ENCODE data around the gene KYAT1. TPM values are rescaled to one million over a fixed set of nuclear protein-coding genes. Genes with fewer than 3 reads are reported as not detected.
"Not testable (repeated sequence)": the region's sequence is repeated elsewhere in the genome, so short reads cannot be mapped to it uniquely, and the experiment has no call there.

The KYAT1 gene
- polyA plus RNA-seq, 1 donor, result 23.0 TPM

DNA sequence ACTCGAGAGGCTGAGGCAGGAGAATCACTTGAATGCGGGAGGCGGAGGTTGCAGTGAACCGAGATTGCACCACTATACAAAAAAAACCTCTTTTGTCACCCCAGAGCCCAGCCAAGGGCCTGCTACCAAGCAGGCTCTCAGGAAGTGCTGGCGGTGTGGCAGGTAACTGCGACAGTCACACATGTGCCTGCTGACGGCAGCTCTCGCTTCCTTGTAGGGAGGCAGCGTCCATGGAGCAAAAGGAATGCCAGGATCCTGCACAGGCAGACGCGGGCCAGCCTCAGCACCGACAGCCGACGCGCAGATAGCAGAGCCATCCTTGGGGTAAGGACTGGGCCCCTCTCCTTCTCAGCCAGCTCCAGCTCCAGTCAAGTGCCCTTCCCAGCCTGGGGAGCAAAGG is 4.0 kb upstream of the KYAT1 start:
- no peak for DNase-seq

DNA sequence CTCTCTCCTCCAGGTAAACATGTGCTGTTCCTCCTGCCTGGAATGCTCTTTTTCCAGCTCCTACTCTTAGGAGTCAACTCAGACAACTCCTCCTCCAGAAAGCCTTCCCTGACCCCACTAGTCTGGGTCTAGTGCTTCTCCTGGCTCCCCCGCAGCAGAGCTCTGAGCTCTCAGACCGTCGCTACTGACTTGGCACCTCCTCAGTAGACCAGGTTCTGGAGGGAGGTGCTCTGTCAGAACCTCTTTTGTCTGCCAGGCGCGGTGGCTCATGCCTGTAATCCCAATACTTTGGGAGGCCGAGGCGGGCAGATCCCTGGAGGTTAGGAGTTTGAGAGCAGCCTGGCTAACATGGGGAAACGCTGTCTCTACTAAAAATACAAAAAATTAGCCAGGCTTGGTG is 3.6 kb upstream of the KYAT1 start:
- DNase-seq, result no peak

DNA sequence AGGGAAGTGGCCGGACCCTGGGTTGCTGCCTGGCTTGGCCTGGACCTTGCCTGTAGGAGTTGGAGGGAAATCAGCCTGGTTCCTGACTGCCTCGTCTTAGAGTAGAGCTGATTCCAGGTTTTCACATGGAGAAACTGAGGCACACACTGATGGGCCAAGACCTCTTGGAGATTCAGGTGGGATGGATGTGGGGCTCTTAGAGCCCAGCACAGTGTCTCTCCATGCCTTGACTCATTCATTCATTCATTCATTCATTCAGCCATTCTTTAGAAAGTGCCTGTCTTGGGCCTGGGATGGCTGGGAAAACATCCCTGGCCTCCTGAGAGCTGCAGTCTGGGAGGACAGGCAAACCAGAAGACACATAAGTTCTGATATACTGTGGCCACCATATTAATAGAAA is 2.4 kb upstream of the KYAT1 start:
- DNase-seq, result no peak

DNA sequence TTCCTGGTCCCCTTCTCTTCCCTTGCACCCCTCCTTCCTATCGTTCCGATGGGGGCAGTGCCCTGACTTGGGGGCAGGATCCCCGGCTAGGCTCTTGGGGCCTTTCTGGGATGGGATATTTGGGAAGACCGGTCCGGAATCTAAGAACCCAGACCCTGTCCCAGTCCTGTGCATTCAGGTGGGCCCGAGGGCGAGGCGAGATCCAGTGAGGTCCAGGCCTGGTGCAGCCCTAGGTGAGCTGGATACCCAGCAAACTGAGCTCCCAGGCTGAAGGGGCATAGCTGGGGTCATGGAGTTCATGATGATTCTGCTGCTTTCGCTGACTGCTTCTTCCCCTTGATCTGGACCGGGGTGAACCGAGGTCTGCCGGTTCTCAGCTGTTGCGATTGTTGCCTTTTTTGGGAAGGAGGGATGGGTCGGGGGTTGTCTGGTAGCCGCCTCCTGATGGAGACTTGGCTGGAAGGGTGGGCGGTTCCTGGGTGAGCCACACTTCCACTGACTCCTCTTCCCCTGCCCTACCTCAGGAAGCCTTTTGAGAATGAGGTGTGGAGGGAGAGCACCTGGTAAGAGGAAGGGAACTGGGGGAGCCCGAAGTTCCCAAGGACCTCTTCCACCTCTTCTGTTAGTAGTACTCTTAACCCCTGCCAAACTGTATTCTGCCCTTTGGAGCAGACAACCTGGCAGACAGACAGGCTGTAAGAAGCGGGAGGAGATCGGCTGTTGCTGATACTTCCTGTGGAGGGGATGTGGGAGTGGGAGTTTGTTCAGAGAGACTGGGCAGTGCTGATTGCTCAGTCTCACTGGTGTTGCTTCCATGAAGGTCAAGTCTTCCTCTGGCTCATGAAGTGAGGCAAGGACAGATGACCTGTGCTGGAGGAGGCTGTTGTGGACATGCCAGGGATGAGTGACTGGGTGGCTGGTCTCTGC is 1.2 kb upstream of the KYAT1 start:
- DNase-seq, result no peak

DNA sequence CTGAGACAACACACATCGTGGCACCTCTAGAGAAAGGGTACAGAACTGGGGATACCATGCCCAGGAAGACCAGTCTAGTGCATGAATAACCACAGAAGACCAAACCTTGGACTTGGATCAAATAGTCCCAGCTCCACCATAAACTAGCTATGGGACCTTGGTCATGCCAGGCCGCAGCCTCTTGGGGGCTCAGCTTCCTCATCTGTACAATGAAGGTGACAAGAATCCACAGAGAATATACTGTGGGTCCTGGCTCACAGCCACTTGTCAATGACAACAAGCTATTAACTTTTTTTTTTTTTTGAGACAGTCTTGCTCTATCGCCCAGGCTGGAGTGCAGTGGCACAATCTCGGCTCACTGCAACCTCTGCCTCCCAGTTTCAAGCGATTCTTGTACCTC is 3.9 kb downstream of the KYAT1 start:
- no peak for DNase-seq

DNA sequence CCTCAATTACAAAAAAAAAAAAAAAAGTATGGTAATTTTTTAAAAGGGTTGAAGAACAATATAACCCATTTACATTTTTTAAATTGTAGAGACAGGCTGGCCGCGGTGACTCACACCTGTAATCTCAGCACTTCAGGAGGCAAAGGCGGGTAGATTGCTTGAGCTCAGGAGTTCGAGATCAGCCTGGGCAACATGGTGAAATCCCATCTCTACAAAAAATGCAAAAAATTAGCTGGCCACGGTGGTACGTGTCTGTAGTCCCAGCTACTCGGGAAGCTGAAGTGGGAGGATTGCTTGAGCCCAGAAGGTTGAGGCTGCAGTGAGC is 10.8 kb downstream of the KYAT1 start:
- not testable (repeated sequence) for DNase-seq

DNA sequence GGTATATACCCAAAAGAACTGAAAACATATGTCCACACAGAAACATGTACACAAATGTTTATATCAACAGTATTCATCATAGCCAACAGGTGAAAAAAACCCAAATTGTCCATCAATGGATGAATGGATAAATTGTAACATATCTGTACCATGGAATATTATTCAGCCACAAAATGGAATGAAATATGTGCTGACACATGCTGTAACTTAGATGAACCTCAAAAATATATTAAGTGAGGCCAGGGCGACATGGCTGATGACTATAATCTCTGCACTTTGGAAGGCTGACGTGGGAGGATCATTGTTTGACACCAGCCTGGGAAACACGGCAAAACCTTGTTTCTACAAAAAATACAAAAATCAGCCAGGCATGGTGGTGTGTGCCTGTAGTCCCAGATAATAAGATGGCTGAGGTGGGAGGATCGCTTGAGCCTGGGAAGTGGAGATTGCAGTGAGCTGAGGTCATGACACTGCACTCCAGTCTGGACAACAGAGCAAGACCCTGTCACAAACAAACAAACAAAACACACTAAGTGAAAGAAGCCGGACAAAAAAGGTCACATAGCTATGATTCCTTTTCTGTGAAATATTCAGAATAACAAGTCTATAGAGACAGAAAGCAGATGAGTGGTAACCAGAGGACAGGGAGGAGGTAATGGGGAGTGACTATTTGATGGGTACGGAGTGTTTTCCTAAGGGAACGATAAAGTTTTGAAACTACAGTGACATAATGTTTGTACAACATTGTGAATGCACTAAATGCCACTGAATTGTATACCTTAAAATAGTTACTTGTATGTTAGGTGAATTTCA is 11.4 kb downstream of the KYAT1 start:
- DNase-seq, result no peak

DNA sequence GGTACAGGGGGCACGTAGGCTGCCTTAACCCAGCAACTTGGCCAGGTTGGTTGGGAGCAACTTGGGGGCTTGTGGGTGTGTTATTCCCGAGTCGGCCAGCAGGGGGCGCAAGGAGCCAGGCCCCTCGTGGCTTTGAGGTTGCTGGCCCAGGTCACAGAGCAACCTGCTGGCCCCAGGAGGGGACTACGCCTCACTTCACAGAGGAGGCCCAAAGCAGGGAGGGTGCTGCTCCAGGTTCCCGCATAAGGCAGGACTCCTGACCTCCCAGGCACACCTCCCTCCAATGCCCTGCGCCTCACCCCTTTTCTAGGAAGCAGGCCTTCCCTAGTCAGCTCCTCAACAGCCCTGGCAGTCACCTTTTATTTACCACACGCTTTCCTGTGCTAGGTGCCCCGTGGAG is 18.1 kb downstream of the KYAT1 start:
- DNase-seq, result no peak

DNA sequence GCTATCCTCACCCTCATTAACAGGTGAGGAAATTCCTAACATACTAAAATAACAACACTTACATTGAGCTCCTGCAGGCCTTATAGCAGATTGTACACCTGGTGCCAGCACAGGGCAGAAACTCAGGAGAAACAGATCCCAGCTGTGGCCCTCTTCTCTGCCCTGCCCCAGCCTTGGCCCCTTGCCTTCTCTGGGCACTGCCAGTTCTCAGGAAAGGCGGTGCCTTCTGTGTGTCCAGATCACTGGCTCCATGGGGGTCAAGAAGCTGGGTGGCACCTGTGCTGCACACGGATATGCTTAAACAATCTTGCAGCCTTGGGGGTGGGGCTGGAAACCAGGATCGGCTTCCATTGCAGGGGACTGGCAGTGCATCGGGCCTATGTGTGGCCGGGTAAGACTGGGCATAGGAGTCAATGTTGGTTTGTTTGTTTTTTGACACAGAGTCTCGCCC is 19.3 kb downstream of the KYAT1 start:
- no peak for DNase-seq

DNA sequence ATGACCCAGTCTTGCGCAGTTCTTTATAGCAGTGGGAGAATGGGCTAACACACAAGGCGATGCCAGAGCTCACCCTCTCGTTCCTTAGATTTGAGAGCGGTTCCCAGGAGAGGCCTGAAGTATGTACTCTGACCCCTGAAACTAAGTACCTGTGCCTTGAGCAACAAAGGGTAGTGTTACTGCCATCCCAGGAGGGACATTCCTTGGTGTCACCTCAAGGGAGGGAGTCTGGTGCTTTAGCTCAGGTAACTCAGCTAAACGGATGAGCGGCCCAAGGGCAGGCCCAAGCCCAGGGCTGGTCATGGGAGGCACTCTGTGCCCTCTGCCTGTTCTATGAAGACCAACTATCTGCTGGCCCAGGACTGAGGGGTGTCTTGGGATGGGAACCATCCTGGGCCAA is 20.2 kb downstream of the KYAT1 start:
- DNase-seq, result no peak

DNA sequence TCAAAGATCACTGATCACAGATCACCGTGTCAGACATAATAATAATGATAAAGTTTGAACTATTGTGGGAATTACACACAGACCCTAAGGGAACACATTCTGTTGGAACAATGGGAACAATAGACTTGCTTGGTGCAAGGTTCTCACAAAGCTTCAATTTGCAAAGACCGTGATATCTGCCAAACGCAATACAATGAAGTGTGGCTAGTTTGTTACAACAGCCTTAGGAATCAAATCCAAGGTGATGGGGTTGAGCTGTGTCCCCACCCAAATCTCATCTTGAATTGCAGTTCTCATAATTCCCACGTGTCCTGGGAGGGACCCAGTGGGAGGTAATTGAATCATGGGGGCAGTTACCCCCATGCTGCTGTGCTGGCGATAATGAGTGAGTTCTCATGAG is 20.8 kb downstream of the KYAT1 start:
- no peak for DNase-seq

DNA sequence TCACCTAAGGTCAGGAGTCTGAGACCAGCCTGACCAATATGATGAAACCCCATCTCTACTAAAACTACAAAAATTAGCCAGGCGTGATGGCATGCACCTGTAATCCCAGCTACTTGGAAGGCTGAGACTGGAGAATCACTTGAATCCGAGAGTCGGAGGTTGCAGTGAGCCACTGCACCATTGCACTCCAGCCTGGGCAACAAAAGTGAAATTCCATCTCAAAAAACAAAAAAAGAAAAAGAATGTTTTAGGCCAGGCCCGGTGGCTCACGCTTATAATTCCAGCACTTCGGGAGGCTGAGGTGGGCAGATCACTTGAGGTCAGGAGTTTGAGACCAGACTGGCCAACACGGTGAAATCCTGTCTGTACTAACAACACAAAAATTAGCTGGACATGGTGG is 23.3 kb downstream of the KYAT1 start:
- not testable (repeated sequence) for DNase-seq

DNA sequence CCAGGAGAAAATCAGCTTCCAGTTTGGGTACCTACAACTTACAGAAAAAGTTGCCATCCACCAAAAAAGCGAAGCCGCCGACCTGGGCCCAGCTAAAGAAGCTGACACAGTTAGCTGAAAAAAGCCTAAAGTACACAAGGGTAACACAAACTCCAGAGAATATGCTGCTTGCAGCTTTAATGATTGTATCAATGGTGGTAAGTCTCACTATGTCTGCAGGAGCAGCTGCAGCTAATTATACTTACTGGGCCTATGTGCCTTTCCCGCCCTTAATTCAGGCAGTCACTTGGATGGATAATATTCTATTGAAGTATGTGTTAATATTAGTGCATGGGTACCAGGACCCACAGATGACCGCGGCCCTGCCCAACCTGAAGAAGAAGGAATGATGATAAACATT is 27.3 kb downstream of the KYAT1 start:
- not testable (repeated sequence) for DNase-seq

DNA sequence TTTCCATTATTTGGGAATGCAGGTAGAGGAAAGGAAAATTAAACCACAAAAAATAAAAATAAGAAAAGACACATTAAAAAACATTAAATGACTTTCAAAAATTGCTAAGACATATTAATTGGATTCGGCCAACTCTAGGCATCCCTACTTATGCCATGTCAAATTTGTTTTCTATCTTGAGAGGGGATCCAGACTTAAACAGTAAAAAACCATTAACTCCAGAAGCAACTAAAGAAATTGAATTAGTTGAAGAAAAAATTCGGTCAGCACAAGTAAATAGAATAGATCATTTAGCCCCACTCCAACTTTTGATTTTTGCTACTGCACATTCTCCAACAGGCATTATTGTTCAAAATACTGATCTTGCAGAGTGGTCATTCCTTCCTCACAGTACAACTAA is 29.1 kb downstream of the KYAT1 start:
- DNase-seq, result not testable (repeated sequence)

DNA sequence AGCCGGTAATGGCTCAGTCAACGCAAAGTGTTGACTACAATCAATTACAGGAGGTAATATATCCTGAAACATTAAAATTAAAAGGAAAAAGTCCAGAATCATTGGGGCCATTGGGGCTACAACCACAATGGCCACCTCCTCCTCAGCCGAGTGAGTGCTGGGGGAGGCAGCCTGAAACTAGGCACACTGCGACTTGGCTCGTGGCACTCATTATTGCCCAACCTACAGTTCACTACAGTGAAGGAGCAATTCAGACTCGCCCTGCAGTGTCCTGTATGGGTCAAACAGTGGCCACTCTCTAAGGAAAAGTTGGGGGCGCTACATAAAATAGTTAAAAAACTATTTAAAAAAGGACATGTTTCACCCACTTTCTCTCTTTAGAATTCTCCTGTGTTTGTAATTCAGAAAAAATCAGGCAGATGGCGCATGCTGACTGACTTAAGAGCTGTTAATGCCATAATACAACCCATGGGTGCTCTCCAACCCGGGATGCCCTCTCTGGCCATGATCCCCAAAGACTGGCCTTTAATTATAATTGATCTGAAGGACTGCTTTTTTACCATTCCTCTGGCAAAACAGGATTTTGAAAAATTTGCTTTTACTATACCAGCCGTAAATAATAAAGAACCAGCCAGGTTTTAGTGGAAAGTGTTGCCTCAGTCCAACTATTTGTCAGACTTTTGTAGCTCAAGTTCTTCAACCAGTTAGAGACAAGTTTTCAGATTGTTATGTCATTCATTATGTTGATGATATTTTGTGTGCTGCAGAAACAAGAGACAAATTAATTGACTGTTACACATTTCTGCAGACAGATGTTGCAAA is 29.8 kb downstream of the KYAT1 start:
- DNase-seq, result not testable (repeated sequence)

DNA sequence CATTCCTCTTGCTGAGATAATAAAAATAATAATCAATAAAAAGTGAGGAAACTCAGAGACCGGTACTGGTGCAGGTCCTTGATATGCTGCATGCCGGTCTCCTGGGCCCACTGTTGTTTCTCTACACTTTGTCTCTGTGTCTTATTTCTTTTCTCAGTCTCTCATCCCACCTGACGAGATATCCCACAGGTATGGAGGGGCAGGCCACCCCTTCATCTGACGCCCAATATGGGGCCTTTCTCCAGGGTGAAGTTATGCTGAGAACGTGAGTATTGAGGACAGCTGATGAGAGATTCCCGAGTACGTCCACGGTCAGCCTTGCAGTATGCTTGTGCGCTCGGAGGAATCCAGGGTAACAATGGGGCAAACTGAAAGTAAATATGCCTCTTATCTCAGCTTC is 30.7 kb downstream of the KYAT1 start:
- not testable (repeated sequence) for DNase-seq

DNA sequence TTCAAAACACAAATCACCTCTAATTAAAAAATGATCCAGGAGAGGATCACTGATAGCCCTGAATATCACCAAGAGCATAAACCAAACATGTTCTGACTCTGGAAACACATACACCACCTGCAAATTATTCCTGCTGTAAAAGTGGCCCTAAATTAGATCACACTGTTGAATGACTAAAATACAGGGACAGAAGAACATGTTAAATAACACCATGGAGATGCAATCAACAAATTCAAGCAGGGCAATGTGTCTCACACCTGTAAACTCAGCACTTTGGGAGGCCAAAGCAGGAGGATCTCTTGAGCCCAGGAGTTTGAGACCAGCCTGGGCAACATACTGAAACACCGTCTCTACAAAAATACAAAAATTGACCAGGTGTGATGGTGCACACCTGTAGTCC is 33.9 kb downstream of the KYAT1 start:
- DNase-seq, result no peak

DNA sequence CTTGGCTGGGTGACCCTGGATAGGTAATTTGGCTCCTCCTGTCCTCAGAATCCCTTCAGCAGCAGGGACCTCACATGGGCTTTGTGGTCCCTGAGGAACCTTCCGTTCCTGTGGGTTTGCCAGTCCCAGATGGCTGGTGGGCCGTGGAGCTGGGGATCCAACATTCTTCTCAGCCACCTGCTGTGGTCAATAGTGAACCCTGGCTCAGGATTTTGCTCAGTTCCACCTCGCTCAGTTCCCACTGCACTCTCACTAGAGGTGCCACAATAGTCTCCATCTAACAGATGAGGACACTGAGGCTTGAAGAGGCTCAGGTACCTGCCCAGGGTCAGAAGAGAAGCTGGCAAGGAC is 35.1 kb downstream of the KYAT1 start:
- no peak for DNase-seq

DNA sequence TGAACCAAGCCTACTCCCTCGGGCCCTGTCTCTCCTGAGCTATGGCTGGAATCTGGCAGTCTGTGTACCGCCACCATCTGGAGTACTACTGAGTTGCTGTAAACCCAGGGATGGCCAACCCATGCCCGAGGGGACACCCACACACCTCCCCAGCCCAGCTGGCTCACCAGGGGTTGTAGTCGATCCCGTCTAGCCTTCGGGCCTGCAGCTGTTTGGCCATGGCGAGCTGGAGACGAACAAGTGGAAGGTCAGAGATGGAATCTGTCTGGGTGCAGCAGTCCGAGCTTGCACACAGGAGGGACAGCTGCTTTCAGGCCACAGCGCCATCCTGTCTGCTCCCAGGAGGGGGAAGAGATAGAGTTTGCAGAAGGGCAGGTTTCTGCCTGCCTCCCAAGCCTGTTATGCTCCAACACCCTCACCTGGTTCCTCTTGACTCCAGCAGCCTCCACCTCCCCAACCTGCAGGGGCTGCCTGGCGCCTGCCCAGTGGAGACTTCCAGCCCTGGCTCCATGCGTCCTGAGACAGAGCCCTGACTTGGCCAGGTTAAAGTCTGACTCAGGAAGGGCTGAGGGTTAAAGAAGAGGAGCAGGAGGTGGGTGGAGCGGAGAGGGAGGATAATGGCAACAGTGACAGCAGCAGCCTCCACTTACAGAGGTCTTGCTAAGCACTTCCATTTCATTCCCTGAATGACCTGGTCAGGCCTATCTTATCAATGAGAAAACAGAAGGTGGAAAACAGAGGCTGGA is 36.4 kb downstream of the KYAT1 start:
- no peak for DNase-seq

DNA sequence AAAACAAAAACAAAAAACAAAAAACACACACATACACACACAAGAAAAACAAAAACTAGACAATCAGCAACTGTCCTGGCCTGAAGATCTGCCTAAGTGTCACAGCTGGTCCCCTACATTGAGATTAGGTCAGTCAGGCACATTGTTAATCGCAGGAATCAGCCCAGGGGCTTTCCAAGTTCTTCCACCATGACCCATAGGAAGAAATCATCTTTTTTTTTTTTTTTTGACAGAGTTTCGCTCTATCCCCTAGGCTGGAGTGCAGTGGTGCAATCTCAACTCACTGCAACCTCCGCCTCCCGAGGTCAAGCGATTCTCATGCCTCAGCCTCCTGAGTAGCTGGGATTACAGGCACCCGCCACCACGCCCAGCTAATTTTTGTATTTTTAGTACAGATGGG is 38.6 kb downstream of the KYAT1 start:
- DNase-seq, result not testable (repeated sequence)

DNA sequence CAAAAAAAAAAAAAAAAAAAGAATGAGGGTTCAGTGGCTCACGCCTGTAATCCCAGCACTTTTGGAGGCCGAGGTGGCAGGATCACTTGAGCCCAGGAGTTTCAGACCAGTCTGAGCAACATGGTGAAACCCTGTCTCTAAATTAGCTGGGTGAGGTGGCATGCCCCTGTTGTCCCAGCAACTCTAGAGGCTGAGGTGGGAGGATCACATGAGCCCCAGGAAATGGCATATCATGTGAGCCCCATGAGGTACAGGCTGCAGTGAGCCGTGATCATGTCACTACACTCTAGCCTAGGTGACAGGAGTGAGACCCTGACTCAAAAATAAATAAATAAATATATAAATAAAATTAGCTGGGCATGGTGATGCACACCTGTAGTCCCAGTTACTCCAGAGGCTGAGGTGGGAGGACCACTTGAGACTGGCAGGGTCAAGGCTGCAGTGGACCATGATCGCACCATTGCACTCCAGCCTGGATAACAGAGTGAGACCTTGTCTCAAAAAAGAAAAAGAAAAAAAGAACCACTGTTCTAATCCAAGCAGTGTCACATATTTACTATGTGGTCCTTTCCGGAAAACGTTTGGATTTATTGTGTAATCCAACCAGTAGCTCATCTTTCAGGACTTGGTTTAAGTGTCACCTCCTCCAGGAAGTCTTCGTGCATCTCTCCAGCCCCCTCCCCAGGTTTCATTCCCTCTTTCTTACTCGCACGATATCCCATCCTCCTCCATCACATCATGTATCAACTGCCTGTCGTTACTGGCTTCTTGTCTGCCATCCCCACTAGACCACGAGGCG is 39.9 kb downstream of the KYAT1 start:
- no peak for DNase-seq
